NCI-H345 treated with DMSO at 0.1 percent for 48 hours (cell line): ENCODE data around the gene RAP1GDS1.
"Not testable (repeated sequence)": the region's sequence is repeated elsewhere in the genome, so short reads cannot be mapped to it uniquely, and the experiment has no call there.

Experiments used
- DNase-seq: peaks from one replicate; lab custom pipeline; 2025; ENCODE audit not compliant: unreplicated experiment; lab: John Stamatoyannopoulos, UW

The RAP1GDS1 gene

DNA sequence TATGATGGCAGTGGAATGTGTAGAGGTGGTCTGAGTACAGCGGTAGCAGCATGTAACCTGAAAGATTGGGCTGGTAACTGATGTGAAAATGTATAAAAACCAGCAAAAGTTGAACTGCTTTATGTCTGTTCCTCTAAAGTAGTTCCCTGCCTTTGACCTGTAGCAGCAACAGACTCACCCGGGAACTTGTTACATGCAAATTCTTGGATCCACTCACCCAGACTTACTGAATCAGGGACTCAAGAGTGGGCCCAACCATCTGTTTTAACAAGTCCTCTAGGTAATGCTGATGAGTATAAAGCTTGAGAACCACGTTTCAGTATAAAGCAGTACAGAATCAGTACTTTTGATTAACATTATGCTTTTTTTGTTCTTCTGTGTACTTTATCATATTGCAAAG, 84.7 kb downstream of the RAP1GDS1 start:
- no peak for DNase-seq

DNA sequence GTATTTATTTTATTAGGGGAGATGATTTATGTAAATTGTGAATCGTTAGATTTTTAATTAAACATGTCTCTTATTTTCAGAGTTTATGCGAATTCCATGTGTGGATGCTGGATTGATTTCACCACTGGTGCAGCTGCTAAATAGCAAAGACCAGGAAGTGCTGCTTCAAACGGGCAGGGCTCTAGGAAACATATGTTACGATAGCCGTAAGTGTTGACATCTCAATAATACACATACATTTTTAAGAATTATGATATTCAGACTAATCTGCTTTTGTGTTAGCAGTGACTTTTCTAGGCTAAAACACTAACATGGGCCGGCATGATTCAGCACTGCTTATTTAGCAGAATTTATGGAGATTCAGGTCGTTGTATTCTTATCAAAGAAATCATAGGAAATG, 91.2 kb downstream of the RAP1GDS1 start:
- no peak for DNase-seq

DNA sequence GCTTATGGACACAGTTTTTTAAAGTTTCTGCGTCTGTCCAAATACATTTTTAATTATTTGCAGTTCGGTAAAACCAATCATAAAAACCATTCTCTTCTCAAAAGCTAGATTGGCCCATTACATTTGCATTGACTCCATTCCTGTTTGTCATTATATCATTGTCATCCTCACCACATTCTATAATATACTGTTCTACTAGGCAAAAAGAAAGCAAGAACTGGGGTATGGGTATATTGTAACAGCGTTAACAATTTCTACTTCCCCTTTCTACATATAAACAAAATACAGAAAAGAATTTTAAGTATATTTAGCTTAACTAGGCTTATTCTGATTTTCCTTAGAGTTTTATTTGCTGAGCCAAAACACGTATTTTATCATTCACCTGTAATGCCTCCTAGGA, 91.8 kb downstream of the RAP1GDS1 start:
- no peak for DNase-seq

DNA sequence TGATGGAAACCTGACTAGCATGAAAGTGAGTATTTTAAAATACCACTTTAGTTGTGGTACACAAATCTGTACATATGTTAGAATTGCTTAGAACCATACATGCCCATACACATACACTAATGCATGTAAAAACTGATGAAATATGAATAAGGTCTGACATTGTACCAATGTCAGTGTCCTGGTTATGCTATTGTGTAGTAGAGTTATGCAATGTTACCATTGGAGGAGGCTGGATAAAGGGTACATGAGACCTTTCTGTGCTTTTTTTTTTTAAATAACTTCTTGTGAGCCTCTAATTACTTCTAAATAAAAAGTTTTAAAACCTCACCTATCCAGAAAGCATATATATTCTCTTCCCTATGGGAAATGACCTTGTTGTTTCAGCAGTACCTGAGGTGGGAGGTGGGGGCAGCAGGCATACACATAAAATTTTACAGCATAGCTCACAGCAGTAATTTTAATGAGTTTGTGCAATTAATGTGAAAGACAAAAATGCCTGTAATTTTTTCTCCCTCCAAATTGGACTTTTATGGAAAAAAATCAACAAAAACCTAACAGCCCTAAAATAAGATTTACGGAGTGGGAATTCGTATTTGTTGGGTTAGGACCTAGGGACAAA, 97.6 kb downstream of the RAP1GDS1 start:
- DNase-seq = no peak

DNA sequence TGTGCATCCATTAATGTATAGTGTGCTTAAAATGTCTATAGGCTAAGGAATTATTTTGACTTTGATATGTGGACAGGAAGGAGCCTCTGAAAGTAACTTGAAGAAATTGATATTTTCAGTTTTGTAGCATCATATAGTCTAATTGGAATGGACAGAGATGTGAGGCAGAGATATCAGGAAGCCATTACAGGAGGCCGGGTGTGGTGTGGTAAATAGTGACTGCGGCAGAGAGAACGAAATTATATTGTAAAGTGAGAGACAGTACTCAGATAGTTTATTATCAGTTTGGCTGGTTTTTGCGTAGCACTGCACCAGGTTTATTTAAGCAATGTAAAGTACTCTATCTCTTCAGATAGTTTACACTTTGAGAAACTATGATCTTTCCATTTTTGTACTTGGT, 98.5 kb downstream of the RAP1GDS1 start:
- DNase-seq = no peak

DNA sequence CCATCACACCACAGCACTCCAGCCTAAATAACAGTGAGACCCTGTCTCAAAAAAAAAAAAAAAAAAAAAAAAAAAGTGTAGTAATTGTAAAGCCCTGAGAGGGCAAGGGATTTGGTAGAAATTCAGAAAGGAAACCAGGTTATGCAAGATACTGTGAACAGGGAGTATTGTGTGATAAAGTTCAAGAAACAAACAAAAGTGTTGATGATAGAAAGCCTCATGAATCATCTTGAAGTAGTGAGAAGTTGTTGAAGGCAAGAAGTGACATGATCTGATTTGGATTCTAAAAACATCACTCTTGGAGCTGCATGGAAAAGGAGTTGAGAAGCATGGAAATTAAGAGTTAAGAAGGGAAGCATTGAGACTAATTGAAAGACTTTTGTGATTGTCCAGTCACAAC, 102.2 kb downstream of the RAP1GDS1 start:
- no peak for DNase-seq

DNA sequence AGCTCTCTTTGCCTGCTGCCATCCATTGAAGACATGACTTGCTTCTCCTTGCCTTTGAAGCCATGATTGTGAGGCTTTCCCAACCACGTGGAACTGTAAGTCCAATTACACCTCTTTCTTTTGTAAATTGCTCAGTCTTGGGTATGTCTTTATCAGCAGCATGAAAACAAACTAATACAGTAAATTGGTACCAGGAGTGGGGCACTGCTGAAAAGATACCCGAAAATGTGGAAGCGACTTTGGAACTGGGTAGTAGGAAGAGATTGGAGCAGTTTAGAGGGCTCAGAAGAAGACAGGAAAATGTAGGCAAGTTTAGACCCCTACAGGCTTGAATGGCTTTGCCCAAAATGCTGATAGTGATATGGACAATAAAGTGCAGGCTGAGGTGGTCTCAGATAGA, 105.1 kb downstream of the RAP1GDS1 start:
- not testable (repeated sequence) for DNase-seq

DNA sequence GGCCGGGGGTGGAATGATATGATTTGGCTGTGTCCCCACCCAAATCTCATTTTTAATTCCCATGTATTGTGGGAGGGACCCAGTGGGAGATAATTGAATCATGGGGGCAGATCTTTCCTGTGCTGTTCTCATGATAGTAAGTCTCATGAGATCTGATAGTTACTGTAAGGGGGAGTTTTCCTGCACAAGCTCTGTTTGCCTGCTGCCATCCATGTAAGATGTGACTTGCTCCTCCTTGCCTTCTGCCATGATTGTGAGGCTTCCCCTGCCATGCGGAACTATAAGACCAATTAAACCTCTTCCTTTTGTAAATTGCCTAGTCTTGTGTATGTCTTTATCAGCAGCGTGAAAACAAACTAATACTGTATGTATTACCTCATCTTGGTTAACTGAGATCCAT, 106.8 kb downstream of the RAP1GDS1 start:
- DNase-seq = not testable (repeated sequence)

DNA sequence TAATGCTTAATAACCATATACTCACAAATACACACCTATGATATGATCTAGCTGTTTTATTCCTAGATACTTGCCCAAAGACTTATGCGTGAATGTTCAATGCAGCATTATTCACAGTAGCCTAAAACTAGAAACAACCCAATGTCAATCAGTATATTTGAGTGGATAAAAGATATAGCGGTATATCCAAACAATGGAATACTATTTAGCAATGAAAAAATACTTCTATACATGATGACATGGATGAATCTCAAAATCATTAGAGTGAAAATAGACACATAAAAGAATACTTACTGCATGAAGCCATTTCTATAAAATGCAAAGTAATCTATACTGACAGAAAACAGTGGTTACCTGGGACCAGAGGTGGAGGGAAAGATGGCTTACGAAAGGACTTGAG, 108.1 kb downstream of the RAP1GDS1 start:
- no peak for DNase-seq

DNA sequence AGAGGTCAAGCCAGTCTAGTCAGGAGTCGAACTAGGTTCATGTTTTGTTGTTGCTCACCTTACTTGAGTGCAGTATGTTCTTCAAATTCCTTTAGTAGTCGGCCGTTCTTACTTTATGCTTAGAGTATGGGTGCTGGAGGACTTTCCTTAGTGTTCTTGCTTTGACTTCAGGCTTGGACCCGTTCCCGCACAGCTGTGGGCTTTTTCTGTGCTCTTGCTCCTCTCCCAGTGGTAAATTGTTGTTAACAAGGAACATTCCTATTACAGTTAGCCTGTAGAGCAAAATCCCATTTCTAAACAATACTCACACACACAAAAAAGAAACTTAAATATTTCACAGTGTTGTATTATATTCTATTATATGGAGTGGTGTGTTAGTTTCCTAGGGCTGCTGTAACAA, 113.5 kb downstream of the RAP1GDS1 start:
- no peak for DNase-seq

DNA sequence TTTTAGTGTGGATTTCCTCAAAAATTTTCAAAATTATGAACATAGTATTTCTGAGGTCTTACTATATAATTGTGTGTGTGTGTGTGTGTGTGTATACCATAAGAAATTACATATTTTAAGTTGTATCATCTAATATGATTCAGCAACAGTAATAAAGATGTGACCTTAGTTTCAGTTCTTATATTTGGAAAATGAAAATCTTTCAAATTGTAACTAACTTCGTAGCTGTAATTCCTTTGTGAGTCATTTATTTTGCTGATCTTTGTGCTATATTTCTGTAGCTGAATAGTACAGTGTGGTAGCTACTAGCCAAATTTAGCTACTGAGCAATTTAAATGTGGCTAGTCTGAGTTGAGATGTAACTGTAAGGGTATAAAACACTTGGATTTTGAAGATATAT, 116.4 kb downstream of the RAP1GDS1 start:
- DNase-seq = no peak

DNA sequence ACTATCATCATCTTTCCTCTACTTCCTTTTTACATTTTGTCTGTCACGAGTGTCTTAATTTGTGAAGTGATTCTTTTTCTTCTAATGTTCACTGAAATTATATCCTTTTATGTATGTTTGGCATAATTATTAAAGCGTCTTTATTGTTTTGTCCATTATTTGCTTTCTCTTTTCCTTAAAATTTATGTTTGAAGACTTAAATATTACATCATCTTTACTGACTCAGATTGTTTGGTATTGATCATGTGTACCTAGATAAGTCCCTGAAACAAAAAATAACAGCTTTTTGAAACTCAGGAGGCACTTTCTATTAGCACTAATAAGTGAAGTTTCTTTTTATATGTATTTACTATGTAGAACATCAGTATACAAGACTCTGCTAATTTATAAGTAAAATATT, 120.1 kb downstream of the RAP1GDS1 start:
- no peak for DNase-seq

DNA sequence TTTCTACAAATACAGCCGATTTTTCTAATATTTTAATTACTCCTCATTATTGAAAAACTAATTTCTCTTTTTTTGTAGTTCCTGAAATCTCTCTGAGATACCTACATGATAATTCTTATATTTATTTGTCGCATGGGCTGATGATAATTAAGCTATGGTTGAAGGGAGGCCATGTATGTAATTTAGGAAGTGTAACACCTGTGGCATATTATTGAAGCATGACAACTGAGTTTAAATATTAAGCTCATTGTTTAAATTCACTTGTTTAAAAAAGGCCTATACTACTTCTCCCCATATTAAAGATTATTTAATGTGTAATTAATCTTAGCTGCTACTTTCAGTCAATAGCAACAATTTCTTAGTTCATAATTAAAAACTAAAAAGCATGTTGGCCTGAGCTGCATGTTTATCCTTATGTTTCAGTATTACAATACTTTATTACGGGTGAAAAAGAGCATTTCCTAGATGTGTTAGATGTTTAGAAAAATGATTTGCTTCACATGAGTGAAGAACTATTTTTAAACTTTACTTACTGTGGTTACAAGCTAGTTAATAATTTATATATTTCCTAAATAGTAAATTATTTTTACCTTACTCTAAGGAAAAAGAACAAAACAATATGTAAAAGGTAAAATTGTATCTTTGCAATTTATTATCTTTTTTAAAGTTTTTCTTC, 122.4 kb downstream of the RAP1GDS1 start:
- DNase-seq = no peak

DNA sequence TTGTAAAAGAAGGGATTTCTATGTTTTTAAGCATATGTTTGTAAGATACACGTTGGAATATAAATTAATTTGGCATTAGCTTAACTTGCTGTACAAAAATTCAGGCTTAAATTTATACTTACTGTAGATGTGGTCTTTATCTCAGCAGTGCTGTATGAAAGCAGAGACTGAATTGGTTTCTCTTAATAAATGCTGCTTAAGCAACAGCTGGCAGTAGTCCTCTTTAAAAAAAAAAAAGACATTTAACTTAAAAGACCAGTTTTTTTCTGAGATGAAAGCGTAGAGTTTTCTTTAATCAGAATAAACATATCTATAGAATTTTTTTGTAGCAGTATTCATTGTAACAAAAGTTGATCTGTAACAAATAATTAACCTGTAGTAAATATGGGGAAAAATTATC, 124.6 kb downstream of the RAP1GDS1 start:
- DNase-seq = no peak

DNA sequence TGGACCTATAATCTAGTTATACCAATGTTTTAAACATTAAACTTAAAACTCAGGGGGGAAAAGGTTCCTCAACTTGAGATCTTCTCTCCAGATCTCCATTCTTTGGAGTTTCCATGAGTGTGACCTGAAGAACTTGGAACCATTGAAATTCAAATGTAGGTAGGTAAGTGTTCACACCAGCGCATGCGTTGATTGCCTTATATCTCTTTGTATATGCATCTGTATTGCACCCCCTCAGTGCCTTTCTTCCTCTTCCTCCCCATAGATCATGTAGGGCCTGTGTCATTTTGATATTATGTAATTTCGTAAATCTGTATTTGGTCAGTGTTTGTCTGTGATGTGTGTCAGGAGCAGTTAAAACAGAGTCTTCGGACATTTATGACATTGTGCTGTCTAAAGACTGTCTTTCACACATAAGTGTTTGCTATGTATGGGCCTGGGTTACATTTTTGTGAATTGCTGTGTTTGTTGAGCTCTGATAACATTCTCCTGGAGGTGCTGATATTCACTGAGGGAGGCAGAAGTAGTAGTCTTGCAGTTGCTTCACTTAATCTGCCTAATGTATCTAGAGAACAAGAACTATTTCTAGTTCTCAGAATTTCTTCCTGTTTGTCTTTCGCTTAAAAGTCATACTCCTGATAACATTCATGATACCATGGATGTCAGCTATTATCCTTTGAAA, 126.3 kb downstream of the RAP1GDS1 start:
- no peak for DNase-seq

DNA sequence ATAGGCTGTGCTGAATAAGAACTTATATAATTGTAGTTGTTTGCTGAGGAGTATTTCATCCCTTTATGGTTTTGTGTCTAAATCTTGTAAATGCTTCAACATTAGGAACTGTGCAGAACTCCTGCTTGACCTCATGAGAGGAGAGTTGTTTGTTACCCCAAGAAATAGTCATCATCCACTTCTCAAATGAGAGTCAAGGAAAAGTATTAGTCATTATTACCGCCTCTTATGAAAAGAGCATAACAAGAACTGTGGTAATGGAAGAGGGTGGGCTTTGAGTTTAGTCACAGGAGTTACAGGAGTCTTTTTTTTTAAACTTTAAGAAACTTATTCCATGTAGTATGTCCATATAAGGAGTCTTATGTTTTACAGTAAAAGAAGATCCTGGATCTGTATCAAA, 132.9 kb downstream of the RAP1GDS1 start:
- no peak for DNase-seq

DNA sequence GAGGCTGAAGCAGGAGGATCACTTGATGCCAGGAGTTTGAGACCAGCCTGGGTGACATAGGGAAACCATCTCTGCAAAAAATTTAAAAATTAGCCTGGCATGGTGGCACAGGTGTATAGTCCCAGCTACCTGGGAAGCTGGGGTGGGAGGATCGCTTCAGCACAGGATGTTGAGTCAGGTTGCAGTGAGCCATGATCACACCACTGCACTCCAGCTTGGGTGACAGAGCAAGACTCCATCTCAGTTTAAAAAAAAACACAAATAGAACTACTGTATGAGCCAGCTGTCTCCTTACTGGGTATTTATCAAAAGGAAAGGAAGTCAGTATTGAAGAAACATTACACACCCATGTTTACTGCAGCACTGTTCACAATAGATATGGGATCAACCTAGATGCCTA, 138.7 kb downstream of the RAP1GDS1 start:
- DNase-seq = no peak

DNA sequence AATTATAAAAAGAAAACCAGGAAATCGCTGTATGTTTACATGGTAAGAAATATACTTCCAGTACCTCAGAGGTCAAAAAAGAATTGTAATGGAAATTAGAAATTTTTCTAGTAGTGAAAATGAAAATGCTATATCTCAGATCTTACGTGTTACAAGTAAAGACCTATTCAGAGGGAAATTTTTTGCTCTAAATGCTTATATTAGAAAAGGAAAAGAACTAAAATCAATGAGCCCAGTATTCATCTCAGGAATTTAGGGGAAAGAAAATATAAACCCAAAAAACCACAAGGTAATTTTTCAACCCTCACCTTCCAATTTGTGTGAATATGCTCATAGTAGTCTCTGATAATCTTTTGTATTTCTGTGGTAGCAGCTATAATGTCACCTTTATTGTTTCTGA, 145.6 kb downstream of the RAP1GDS1 start:
- no peak for DNase-seq

DNA sequence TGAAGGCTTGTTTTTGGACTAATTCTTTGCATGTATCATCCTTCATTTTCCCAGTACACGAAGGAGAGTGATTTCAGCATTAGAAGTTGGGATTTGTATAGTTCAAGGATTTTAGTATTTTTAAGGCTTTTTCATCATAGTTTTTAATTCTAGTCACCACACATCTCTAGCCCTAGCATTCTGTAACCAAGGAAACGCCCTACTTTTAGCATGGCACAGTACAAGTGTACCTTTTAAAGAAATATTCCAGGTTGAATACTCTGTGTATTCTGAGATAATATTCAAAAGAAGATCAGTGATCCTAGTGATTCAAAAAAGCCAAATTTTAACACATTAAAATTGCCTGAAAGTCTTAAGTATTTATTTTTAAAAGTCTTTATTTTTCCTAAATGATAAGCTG, 150.5 kb downstream of the RAP1GDS1 start:
- DNase-seq = no peak

DNA sequence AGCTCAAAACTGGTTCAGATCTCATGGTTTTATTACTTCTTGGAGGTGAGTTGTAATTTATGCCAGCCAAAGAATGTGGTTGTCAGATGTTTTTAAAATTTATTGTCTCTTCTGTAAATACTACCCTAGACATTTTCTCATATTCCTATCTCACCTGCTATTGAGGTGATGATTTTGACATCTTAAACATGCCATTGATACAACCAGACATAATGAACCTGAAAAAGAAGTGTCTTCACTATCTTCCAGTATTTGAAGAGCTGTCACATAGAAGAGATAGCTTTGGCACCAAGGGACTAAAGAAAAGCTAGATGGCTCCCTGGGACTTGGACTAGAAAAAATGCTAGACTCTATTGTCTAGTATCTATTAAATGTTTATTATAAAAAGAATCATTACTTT, 155.7 kb downstream of the RAP1GDS1 start:
- DNase-seq = no peak

DNA sequence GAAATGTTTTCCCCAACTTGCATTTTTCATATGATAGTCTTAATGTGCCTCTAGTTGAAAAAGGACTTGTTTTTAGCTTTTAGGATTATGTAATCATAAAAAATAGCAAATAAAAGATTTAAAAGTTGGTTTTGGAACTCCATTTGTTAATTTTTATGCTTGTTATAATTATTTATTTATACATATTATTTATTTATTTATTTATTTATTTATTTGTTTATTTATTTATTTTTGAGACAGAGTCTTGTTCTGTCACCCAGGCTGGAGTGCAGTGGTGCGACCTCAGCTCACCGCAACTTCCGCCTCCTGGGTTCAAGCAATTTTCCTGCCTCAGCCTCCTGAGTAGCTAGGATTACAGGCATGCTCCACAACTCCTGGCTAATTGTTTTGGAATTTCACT, 159.0 kb downstream of the RAP1GDS1 start:
- DNase-seq = not testable (repeated sequence)

DNA sequence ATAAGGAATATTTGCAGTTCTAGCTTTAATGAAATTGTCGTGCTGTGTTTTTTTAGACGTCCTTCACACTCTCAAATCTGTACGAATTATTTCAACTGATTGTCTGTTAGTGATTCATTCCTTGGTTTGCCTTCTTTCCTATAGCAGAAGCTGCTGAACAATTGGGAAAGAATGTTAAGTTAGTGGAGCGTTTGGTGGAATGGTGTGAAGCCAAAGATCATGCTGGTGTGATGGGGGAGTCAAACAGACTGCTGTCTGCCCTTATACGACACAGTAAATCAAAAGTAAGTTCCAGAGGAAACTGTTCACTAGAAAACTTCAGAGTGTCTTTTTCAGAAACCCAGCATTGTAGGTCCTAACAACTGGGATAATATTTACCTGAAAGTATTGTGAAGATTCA, 159.9 kb downstream of the RAP1GDS1 start:
- no peak for DNase-seq

DNA sequence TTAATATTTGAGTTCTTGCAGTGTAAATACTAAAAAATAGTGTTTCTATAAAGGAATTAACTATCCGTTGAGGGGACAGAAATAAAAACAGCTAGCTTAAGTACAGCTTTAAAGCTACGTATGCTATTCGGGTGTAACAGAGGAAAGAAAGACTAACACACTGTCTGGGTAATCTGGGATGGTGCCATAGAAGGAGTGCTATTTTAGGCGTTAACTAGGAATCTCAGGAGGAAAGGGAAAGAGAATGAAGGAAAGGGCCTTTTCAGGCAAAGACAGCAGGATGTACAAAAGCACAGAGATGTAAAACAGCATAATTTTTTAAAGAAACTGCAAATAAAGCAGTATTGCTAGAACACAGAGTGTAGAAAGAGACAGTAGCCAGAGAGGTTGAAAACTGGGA, 161.8 kb downstream of the RAP1GDS1 start:
- no peak for DNase-seq
